ENCODE data around the gene ELMO3. TPM values are rescaled to one million over a fixed set of nuclear protein-coding genes. Genes with fewer than 3 reads are reported as not detected.

ELMO3 gene
- total RNA-seq, 4 donors from 2014 or later = 0.09 to 0.55 (median 0.29) TPM

DNA sequence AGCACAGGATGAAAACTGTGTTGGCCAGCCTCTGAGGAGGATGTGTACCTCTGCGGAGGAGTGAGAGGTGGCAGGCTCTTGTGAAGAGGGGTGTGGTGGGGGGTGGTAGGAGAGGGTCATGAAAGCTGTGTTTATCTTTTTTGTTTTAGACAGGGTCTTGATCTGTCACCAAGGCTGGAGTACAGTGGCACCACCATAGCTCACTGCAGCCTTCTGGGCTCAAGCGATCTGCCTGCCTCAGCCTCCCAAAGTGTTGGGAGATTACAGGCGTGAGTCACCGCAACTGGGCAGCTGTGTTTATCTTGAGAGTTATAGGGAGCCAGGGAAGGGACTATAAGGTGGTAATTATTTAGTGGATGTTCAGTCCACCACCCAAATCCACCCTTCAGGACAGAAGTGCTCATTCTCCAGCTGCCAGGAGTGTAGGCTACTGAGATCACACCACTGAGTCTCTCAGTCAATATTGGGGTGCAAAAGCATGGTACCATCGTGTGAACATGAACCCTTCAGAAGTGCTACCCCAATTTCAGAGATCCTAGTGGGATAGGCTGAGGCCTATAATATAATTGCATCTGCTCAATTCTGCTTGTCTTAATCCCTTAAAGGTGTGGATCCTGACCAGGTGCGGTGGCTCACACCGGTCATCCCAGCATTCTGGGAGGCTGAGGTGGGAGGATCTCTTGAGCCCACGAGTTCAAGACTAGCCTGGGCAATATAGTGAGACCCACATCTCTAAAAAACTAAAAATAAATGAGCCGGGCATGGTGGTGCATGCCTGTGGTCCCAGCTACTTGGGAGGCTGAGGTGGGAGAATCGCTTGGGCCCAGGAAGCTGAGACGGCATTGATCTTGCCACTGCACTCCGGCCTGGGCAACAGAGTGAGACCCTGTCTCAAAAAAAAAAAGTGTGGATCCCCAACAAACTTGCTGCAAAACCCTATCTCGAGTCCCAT, 8.2 kb upstream of the ELMO3 start:
- Histone ChIP-seq H3K27me3 (no peaks in the 10 kb centered on the region), H3K27ac (peak overlapping the region in 1 of 4 donors; percentile 28), H3K9me3 (no peaks in the 10 kb centered on the region), H3K4me3 (peak overlapping the region in 1 of 4 donors; percentile 8), H3K4me1 (peaks cover 24 to 33% of the 10 kb centered on the region in 2 donors), H3K36me3 (peaks cover 0 to 22% of the 10 kb centered on the region in 2 donors)
- intact Hi-C loops (cut with DNase I; ENCODE audit: low total_unique reads) = no loop called here
- DNase-seq (no peak), ATAC-seq (no peak)
- TF ChIP-seq, protein P1, sequence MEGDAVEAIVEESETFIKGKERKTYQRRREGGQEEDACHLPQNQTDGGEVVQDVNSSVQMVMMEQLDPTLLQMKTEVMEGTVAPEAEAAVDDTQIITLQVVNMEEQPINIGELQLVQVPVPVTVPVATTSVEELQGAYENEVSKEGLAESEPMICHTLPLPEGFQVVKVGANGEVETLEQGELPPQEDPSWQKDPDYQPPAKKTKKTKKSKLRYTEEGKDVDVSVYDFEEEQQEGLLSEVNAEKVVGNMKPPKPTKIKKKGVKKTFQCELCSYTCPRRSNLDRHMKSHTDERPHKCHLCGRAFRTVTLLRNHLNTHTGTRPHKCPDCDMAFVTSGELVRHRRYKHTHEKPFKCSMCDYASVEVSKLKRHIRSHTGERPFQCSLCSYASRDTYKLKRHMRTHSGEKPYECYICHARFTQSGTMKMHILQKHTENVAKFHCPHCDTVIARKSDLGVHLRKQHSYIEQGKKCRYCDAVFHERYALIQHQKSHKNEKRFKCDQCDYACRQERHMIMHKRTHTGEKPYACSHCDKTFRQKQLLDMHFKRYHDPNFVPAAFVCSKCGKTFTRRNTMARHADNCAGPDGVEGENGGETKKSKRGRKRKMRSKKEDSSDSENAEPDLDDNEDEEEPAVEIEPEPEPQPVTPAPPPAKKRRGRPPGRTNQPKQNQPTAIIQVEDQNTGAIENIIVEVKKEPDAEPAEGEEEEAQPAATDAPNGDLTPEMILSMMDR (IDR thresholded peaks at IDR 0.05 in 4 of 5, conservative IDR thresholded peaks at IDR 0.05 in 1 of 5) = no peak
- no peak for TF ChIP-seq POLR2A (IDR thresholded peaks at IDR 0.05)
- in situ Hi-C loops (cut with MboI; ENCODE audit: low sequenced_read_pairs in 4 of 4) = no loop called here

DNA sequence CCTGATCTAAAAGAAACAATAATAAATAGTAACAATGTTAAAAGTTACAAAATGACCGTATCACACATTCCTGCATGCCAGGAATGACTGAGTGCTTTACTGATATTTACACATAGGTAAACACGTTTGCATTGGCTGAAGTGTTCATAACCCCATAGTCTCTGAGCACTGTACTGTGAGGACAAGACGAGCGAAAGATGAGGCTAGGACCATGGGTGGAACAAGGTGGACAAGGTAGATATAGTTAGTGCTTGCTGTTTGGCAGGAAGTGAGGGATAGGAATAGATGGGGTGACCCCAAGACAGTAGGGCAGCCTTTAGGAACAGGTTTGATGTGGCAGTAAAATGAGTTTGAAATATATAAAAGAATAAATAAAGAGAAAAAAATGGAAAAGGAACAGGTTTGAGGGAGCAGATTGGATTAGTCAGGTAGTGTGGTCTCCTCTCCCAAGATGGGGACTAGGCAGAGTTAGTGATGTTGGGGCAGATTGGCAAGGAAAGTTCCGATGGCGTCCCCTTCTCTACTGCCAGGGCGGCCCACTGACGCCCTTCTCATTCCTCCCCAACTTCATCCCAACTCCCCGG, 7.4 kb upstream of the ELMO3 start:
- intact Hi-C loops (cut with DNase I; ENCODE audit: low total_unique reads) (no loop called here), in situ Hi-C loops (cut with MboI; ENCODE audit: low sequenced_read_pairs in 4 of 4) (no loop called here)
- no peaks in the 10 kb centered on the region for H3K9me3 ChIP-seq
- peaks cover 0 to 30% of the 10 kb centered on the region in 2 donors for H3K36me3 ChIP-seq
- H3K4me3 ChIP-seq = peak overlapping the region; percentile 40 to 99 (median 94)
- no peaks in the 10 kb centered on the region for H3K27me3 ChIP-seq
- no peak for TF ChIP-seq POLR2A (IDR thresholded peaks at IDR 0.05)
- TF ChIP-seq, protein P1 (IDR thresholded peaks at IDR 0.05 in 4 of 5, conservative IDR thresholded peaks at IDR 0.05 in 1 of 5) = no peak
- peaks cover 22 to 30% of the 10 kb centered on the region in 2 donors for H3K4me1 ChIP-seq
- no peak for ATAC-seq
- DNase-seq = no peak
- peak overlapping the region; percentile 28 to 90 (median 57) for H3K27ac ChIP-seq

DNA sequence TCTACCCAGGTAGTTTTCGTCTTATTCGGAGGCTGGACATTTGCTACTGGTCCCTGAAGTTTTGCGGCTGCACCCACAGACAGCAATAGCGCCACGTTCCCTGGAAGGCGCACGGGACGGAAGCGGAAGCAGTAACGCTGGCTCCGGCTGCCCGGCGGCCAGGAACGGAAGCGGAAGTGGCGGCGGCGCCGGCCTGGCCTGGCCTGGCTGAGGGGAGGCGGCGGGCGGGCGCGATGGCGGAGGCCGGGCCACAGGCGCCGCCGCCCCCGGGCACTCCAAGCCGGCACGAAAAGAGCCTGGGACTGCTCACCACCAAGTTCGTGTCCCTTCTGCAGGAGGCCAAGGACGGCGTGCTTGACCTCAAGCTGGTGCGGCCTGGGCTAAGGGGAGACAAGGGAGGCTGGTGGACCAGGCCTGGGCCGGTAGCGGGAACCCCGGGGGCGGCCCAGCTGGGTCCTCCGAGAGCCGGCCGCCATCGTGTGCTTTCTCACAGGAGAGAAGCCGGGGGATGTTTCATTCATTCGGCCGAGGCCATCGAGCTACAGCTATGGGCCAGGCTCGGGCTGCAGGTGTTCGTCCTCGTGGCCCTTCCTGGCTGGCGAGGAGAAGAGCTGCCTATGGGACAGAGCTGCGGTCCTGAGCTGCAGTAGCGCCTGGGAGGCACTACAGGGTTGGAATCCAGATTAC, 6.8 kb upstream of the ELMO3 start, which contains the start of gene E2F4:
TSS of gene E2F4 (plus strand) at position 161 of the 687 bp plus-strand sequence. CDS start at position 234, 73 bp downstream.
- in situ Hi-C loops (cut with MboI; ENCODE audit: low sequenced_read_pairs in 4 of 4) (no loop called here), intact Hi-C loops (cut with DNase I; ENCODE audit: low total_unique reads) (loop anchor here (1.0 kb wide), 1 partner anchor 35 kb away; the partner anchor contains the start of gene TMEM208)
- Histone ChIP-seq H3K9me3 (no peaks in the 10 kb centered on the region), H3K27ac (peak within 1 kb of the TSS; percentile 81 to 90 (median 86)), H3K4me1 (peaks cover 22 to 30% of the 10 kb centered on the region in 2 donors), H3K36me3 (peaks cover 3 to 36% of the 10 kb centered on the region in 2 donors), H3K27me3 (no peaks in the 10 kb centered on the region), H3K4me3 (peak within 1 kb of the TSS; percentile 92 to 99 (median 94))
- ATAC-seq (peak; percentile 92 to 93), DNase-seq (peak; percentile 86 to 87)
- TF ChIP-seq, protein P1 (IDR thresholded peaks at IDR 0.05 in 4 of 5, conservative IDR thresholded peaks at IDR 0.05 in 1 of 5) = peak in 1 of 5 experiments; percentile 18
- peak; percentile 81 to 88 for TF ChIP-seq POLR2A (IDR thresholded peaks at IDR 0.05)

DNA sequence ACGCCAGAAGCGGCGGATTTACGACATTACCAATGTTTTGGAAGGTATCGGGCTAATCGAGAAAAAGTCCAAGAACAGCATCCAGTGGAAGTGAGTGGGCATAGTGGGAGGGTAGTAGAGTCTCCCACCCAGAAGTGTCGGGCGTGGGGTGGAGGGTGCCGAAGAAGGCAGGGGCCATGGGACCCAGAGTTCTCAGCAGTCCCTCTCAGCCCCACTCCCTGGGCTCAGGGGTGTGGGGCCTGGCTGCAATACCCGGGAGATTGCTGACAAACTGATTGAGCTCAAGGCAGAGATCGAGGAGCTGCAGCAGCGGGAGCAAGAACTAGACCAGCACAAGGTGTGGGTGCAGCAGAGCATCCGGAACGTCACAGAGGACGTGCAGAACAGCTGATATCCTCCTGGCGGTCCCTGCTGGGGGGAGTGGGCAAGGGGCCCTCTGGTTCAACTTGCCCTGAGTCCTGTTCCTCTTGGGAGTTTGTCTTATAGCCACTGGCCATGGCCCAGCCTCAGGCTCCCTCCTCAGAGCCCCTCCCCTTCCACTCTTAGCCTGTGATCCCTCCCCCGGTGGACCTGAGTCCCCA, 6.1 kb upstream of the ELMO3 start:
- peak overlapping the region; percentile 81 to 90 (median 86) for H3K27ac ChIP-seq

More for the DNA sequence above, 6.1 kb upstream of the ELMO3 start:
- Histone ChIP-seq H3K9me3 (no peaks in the 10 kb centered on the region), H3K4me1 (peaks cover 22 to 31% of the 10 kb centered on the region in 2 donors), H3K27me3 (no peaks in the 10 kb centered on the region), H3K36me3 (peaks cover 3 to 42% of the 10 kb centered on the region in 2 donors), H3K4me3 (peak overlapping the region; percentile 92 to 99 (median 94))
- DNase-seq = no peak
- no peak for TF ChIP-seq POLR2A (IDR thresholded peaks at IDR 0.05)
- TF ChIP-seq, protein P1 (IDR thresholded peaks at IDR 0.05 in 4 of 5, conservative IDR thresholded peaks at IDR 0.05 in 1 of 5) = no peak
- no peak for ATAC-seq
- intact Hi-C loops (cut with DNase I; ENCODE audit: low total_unique reads) = loop anchor here (1.0 kb wide), 1 partner anchor 34 kb away; the partner anchor contains the start of gene TMEM208
- in situ Hi-C loops (cut with MboI; ENCODE audit: low sequenced_read_pairs in 4 of 4) = no loop called here
